H54 (cell line): Measurements from ENCODE around the gene MRPL42.
A peak's percentile ranks its signal among the peaks of the same experiment; 100 is the strongest.
"Not testable (repeated sequence)": the region's sequence is repeated elsewhere in the genome, so short reads cannot be mapped to it uniquely, and the experiment has no call there.

Experiments
- DNase-seq: peaks from one replicate; pipeline ENCODE4 v3.0.0; 2011; ENCODE audit warnings: low spot score, mixed read lengths; ENCODE audit not compliant: insufficient read length
- FAIRE-seq: peaks from 3 replicates; lab custom pipeline; 2011; peaks lifted over from hg19 to GRCh38; lab: Jason Lieb, UNC
- POLR2A ChIP-seq: IDR thresholded peaks from 2 replicates; pipeline ENCODE4 v1.6.1; 2011; ENCODE audit warnings: low read depth, mild to moderate bottlenecking, low read length

Gene MRPL42

DNA sequence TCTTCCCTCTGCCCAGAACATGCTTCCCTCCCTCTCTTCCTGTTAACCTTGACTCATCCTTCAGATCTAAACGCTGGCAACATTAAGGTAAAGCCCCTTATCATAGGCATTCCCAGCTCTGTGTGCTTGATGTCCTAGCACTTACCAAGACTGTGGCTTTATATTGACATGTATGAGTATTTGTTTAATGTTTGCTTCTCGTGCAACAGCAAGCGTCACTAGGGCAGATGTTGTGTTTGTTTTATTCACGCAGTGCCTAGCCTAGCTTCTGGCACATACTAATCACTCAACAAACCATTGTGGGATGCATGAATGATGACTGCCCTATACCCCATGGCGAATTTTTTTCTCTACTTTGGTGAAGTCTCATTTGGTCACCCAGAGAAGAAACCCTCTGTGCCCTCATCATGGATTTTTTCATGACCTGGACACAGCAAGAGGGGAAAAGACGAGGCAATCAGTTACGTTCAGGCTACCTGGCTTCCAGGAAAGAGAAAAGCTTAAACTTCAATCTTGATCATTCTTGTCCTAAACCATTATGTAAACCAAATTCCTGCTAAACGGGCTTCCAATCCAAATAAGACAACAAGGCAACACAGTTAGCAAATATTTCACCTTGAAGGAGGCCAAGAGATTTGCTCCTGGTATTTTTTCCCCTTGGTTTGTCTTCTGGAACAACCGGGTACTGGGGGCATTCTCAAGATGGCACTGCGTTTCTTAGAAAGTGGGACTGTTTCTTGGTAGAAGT, 57.2 kb downstream of the MRPL42 start:
- FAIRE-seq (no peak), DNase-seq (no peak)
- TF ChIP-seq POLR2A: no peak

DNA sequence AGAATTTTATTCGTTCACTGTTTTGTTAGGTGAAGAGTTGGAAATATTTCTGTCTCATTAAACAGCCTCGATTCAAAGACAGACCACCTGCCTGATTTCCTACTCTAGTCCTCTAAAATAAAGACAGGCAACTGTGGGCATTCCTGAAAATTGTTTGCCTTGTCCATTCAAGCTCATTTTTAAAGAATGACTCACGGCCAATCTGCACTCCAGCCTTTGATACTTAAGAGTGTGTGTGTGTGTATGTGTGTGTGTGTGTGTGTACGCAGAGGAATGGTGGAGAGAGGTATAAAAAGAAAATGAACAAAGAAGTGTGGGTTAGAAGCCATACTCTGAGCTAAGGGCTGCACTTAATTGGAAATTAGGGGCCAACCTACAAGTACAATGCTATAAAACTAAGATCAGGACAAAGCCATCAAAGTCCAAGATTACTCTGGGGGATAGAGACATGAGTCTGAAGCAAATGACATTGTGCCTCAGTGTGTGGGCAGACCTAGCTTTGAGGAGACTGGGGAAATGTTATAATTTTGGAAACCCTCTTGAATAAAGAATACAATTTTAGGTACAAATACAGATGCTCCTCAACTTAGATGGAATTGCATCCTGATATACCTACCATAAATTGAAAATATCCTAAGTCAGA, 59.6 kb downstream of the MRPL42 start:
- FAIRE-seq (peak; percentile 53), DNase-seq (peak; percentile 49)
- TF ChIP-seq POLR2A: no peak

DNA sequence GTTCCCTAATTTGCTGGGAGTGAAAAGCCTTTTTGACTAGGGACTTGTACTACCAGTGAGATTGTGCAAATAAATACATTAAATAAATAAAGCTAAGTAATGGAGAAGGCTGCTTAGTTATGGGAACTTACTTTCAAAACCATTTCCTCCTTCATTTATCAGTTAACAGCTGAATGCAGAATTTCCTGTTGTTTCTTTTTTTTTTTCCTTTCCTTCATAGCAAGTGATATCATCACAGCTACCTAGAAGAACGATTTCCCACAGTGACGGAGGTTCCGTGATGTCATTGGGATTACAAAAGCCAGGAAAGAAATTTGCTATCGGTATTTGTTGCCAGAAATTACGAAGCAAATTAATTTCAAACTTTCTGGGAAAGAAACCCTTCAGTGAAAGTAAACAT, 63.0 kb downstream of the MRPL42 start:
- DNase-seq: no peak
- FAIRE-seq: no peak
- no peak for TF ChIP-seq POLR2A

DNA sequence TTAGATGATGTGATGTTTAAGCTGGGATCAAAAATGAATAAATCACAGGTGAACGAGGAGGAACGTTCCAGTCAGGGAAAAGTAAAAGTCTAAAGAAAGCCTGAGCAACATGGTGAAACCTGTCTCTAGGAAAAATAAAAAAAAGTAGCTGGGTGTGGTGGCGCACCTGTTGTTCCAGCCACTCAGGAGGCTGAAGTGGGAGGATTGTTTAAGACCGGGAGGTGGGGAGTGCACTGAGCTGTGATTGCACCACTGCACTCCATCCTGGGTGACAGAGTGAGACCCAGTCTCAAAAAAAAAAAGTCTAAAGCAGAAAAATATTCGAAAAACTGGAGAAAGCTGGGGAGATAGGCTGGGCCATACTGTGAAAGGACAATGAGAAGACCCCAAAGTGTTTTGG, 66.0 kb downstream of the MRPL42 start:
- DNase-seq (no peak), FAIRE-seq (no peak)
- no peak for TF ChIP-seq POLR2A

DNA sequence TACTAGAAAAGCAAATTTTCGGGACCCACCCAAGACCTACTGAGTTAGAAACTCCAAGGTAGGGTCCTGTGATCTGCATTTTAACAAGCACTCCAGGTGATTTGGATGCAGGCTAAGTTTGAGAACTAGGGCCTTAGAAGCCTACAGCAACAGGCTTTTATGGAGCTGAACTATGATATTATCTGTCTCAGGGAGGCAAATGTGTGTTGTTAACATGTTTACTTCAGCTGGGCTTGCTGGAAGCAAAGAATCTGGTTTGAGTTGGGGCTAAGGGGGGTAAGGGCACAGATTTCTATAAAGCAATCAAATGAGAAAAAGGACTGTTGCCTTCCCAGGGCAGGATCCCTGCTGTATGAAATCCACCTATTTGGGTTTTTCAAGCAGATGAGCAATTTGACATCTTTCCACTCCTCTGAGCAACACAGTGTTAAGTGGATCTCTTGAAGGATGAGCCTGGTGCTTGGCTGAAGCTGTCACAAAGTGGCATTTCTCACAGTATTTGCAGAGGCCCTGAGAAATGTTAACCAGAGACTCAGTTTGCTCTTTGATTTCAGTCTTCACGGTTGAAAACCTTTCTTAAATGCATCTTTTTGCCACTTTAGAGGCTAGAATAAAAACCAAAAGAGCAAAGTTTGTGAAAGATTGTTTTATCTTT, 68.9 kb downstream of the MRPL42 start:
- no peak for TF ChIP-seq POLR2A
- no peak for DNase-seq
- FAIRE-seq: no peak

DNA sequence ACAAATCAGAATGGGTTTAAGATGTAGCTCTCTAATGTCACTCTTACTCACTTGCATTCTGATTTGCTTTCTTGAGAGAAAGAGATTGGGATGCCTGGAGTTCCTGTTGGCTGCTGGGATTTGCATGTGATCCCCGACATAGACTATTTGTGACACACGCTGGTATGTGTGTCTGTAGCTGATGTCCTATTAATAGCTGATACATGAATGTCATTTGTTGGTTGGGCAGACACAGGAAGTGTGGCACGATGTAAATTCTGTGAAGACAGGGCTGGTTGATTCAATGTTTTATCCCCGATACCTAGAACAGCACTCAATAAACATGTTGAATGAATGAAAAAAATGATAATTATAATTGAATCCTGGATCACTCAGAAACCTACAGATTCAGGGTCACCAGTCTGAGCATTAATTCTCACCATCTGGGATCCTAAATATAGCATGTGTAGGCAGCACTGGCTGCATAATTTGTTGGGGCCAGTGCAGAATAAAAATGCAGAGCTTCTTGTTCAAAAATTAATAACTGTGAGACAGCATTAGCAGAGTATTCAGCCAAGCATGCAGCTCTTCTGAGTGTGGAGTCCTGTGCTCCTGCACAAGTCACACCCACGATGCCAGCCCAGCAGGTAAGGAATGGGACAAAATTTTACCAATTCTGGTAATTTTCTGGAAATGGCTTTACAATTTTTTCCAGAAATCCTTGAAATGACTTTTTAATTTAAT, 69.6 kb downstream of the MRPL42 start:
- FAIRE-seq (no peak), DNase-seq (no peak)
- TF ChIP-seq POLR2A: no peak

DNA sequence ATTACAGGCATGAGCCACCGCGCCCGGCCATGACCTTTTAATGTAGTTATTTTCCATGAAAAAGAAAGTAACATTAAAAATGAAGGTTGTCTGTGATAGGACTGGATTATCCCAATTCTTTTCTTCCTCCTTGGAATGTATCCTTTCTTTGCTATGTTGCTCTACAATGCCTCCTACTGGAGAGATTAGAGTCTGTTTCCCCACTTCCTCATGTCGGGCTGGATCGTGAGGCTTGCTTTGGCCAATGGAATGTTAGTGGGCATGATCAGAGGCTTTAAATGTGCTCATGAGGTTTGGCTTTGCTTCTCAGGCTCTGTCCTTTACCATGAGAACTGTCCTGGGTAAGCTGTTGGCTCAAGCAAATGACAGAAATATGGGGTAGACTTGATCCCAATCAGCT, 70.5 kb downstream of the MRPL42 start:
- TF ChIP-seq POLR2A: no peak
- DNase-seq (no peak), FAIRE-seq (no peak)

DNA sequence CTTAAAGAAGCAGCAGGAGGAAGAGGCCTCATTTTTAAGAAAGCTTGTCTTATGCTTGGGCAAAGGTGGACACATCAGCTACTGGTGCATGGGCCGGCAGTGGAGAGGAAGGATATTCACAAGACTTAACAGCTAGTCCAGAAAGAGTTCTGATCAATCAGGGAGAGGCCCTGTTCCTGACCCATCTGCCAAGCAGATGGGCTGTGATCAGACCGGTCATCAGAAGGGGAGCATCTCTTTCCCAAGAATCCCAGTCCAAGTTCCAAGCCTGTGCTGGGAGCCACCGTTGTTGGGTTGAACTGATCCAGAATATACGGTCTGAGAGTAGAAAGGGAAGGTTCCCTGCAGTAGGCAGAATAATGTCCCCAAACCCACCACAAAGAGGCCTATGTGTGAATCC, 72.5 kb downstream of the MRPL42 start:
- no peak for FAIRE-seq
- DNase-seq: no peak
- no peak for TF ChIP-seq POLR2A

DNA sequence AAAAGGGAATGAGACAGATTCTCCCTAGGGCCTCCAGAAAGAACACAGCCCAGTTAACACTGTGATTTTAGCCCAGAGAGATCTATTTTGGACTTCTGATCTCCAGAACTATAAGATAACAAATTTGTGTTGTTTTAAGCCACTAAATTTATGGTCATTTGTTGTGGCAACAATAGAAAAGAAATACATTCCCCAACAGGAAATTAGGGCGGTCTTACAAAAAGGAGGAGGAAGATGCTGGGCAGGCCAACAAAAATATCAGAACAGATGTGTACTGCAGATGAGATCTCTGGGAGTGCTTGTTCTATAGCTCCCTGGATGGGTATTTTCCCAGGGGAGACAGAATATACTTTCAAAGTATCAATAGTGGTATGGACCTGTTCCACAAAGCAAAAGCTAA, 73.2 kb downstream of the MRPL42 start:
- DNase-seq (no peak), FAIRE-seq (no peak)
- TF ChIP-seq POLR2A: no peak

DNA sequence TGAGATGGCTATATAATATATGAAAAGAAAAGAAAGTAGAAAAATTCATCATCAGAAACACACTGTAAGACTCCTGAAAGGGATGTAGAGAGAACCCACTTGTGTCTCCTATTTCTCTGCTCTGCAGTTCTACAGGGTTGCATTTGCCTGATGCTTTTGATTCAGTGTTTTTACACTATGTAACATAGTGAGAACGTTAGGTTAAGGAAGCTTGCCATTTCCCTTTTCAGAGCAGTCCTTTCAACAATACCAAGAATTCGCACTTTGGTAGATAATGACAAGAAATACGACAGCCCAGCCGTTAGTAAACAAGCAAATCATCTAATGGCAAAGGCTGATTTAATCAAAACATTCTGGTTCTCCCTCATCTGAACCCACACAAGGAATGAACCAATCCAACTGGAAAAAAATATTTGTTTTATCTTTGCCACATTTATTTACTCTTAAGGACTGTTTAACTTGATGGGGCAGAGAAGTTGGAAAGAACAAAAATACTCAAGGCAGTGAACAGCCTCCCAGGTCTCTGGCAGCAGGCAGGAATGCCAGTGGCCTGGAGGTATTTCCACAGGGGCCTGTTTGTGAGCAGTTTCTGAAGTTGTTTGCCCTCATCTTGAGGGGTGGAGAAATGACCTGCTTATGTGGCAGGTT, 74.4 kb downstream of the MRPL42 start:
- FAIRE-seq (no peak), DNase-seq (no peak)
- no peak for TF ChIP-seq POLR2A

DNA sequence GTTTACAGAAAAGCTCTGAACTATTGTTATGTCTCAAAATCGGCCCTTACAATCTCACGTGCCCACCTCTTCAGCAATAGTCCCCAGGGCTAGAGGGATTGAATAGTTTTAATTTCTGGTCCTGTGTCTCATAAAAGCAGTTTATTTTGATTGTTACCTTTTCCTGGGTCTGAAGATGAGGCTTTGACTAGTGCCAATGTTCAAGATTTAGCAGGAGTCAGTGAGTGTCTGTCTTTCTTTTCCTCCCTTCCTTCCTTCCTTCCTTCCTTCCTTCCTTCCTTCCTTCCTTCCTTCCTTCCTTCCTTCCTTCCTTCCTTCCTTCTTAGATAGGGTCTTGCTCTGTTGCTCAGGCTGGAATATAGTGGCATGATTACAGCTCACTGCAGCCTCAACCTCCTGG, 80.5 kb downstream of the MRPL42 start:
- TF ChIP-seq POLR2A: no peak
- DNase-seq (no peak), FAIRE-seq (no peak)

DNA sequence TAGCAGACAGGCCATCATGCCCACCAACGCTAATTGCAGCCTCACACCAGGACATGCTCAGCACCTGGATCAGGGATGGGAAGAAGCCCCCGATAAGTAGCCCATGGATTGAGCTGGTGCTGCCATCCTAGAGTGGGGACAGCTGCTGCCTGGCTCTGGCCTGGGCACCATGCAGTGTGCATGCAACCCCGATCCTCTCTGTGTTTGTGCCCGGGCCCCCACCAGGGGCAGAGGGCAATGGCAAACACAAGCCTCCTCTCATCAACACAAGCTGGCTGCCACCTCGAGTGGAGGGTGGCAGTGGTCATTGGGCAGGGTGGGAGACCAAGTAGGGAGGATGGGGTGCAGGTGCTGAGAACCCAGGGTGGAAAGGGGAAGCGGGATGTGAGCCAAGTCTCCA, 81.9 kb downstream of the MRPL42 start:
- TF ChIP-seq POLR2A: no peak
- no peak for FAIRE-seq
- DNase-seq: no peak

DNA sequence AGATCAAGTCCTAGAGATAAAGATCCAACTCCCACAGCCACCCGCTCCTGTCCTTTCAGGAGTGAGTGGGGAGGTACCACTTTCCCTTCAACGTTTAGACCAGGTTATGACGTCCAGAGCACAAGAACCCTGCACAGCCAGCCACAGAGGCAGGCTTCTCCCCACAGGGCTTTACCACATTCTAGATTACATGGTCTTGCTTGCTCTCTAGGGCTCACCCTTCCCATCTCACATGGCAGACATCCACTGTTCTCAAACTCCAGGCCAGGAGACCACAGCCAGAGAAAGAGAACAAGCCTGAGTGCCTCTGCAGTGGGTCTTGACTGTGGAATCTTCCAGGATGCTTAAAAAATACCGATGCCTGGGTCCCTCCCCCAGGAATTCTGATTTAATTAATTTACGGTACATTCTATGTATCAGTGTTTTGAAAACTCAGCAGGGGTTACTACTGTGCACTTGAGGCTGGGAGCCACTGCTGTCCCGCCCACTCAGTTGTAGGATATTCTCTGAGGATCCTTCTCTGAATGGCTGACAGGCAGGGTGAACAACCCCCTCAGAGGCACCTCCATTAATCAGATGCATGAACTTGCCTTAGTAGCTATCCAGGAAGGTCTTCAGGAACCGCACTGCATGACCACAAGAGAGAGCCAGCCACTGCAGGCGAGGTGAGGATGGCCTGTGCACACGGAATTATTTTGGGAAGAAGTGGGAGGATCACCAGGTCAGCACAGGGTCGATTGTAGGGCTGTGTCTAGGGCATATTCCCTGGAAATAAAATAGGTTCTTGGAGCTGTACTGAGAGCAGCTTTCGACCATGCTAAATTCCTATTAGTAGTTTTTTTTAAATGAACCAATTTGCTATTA, 83.7 kb downstream of the MRPL42 start:
- DNase-seq (no peak), FAIRE-seq (no peak)
- TF ChIP-seq POLR2A: no peak

DNA sequence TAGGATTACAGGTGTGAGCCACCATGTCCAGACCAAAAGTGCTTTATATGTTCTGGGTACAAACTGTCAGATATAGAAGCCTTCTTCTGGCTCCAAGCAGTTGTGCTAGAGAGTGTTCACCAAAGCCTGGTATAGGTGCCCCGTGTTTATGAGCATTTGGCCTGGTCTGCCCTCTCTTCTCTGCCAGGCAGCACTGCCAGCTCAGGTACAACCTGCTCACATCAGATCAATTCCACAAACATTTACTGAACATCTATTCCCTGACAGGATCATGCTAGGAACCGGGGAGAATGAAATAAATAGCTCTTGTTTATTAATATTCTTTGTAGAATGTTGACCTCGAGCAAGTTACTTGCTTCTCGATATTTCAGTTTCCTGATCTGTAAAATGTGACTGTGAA, 85.1 kb downstream of the MRPL42 start:
- DNase-seq (no peak), FAIRE-seq (no peak)
- TF ChIP-seq POLR2A: no peak

DNA sequence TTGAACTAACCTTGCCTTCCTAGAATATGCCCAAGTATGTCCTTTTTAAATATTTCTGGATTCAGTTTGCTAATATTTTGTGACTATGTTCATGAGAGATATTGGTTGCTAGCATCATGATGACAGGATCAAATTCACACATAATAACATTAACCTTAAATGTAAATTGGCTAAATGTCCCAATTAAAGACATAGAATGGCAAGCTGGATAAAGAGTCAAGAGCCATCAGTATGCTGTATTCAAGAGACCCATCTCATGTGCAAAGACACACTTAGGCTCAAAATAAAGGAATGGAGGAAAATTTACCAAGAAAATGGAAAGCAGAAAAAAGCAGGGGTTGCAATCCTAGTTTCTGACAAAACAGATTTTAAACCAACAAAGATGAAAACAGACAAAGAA, 90.6 kb downstream of the MRPL42 start:
- FAIRE-seq, DNase-seq: not testable (repeated sequence)

DNA sequence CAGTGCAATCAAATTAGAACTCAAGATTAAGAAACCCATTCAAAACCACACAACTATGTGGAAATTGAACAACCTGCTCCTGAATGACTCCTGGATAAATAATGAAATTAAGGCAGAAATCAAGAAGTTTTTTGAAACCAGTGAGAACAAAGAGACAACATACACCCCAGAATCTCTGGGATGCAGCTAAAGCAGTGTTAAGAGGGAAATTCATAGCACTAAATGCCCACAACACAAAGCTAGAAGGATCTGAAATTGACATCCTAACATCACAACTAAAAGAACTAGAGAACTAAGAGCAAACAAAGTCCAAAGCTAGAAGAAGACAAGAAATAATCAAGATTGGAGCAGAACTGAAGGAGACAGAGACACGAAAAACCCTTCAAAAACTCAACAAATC, 91.4 kb downstream of the MRPL42 start:
- not testable (repeated sequence) for DNase-seq, FAIRE-seq
